Activated naive CD8-positive, alpha-beta T cell (primary cell): ENCODE measurements around the gene KLF16.

ENCODE experiments used
- H3K27ac Mint-ChIP-seq: one replicate; pipeline ENCODE4 v1.8.0; 2021; ENCODE audit warnings: mixed read lengths
- H3K27me3 Mint-ChIP-seq: one replicate; pipeline ENCODE4 v1.8.0; 2021; ENCODE audit warnings: mixed read lengths
- H3K36me3 Mint-ChIP-seq: one replicate; pipeline ENCODE4 v1.8.0; 2021; ENCODE audit warnings: mixed read lengths
- H3K4me1 Mint-ChIP-seq: one replicate; pipeline ENCODE4 v1.8.0; 2021; ENCODE audit warnings: low read depth, mixed read lengths
- H3K4me3 Mint-ChIP-seq: one replicate; pipeline ENCODE4 v1.8.0; 2021; ENCODE audit warnings: mild to moderate bottlenecking, mixed read lengths
- H3K9me3 Mint-ChIP-seq: one replicate; pipeline ENCODE4 v1.8.0; 2021; ENCODE audit warnings: low read depth, mixed read lengths

The KLF16 gene

GRCh38 chr19:1811472-1811894, 51.9 kb downstream of the KLF16 start:
- Mint-ChIP-seq H3K4me1 (peaks cover 14% of the 10 kb centered on the region), H3K4me3 (peak overlapping the region; percentile 70), H3K27ac (no peak overlapping the region), H3K27me3 (no peaks in the 10 kb centered on the region), H3K9me3 (no peaks in the 10 kb centered on the region), H3K36me3 (no peaks in the 10 kb centered on the region)

GRCh38 chr19:1810439-1811160, 52.8 kb downstream of the KLF16 start:
- Mint-ChIP-seq H3K4me1 (peaks cover 14% of the 10 kb centered on the region), H3K36me3 (no peaks in the 10 kb centered on the region), H3K27me3 (no peaks in the 10 kb centered on the region), H3K4me3 (no peak overlapping the region), H3K27ac (no peak overlapping the region), H3K9me3 (no peaks in the 10 kb centered on the region)

GRCh38 chr19:1809678-1810077, 53.7 kb downstream of the KLF16 start:
- no peaks in the 10 kb centered on the region for H3K9me3 Mint-ChIP-seq
- H3K27ac Mint-ChIP-seq = no peak overlapping the region
- no peaks in the 10 kb centered on the region for H3K36me3 Mint-ChIP-seq
- no peaks in the 10 kb centered on the region for H3K27me3 Mint-ChIP-seq
- H3K4me3 Mint-ChIP-seq = no peak overlapping the region
- peaks cover 14% of the 10 kb centered on the region for H3K4me1 Mint-ChIP-seq

- Mint-ChIP-seq H3K27ac (no peak overlapping the region), H3K9me3 (no peaks in the 10 kb centered on the region), H3K4me3 (no peak overlapping the region), H3K4me1 (peaks cover 14% of the 10 kb centered on the region), H3K27me3 (no peaks in the 10 kb centered on the region), H3K36me3 (no peaks in the 10 kb centered on the region)
Measured at GRCh38 chr19:1808395-1808731, 55.0 kb downstream of the KLF16 start.

GRCh38 chr19:1807695-1808394, 55.5 kb downstream of the KLF16 start:
- H3K4me1 Mint-ChIP-seq = peaks cover 11% of the 10 kb centered on the region
- no peaks in the 10 kb centered on the region for H3K27me3 Mint-ChIP-seq
- H3K27ac Mint-ChIP-seq = no peak overlapping the region
- no peaks in the 10 kb centered on the region for H3K36me3 Mint-ChIP-seq
- no peak overlapping the region for H3K4me3 Mint-ChIP-seq
- H3K9me3 Mint-ChIP-seq = no peaks in the 10 kb centered on the region

GRCh38 chr19:1807030-1807694, 56.2 kb downstream of the KLF16 start:
- peaks cover 6% of the 10 kb centered on the region for H3K4me1 Mint-ChIP-seq
- H3K27me3 Mint-ChIP-seq = no peaks in the 10 kb centered on the region
- H3K36me3 Mint-ChIP-seq = no peaks in the 10 kb centered on the region
- no peak overlapping the region for H3K27ac Mint-ChIP-seq
- no peaks in the 10 kb centered on the region for H3K9me3 Mint-ChIP-seq
- no peak overlapping the region for H3K4me3 Mint-ChIP-seq

GRCh38 chr19:1806184-1807029, 57.0 kb downstream of the KLF16 start:
- Mint-ChIP-seq H3K4me1 (peaks cover 4% of the 10 kb centered on the region), H3K4me3 (no peak overlapping the region), H3K27ac (no peak overlapping the region), H3K27me3 (no peaks in the 10 kb centered on the region), H3K36me3 (no peaks in the 10 kb centered on the region), H3K9me3 (no peaks in the 10 kb centered on the region)

GRCh38 chr19:1805401-1806183, 57.8 kb downstream of the KLF16 start:
- Mint-ChIP-seq H3K4me1 (no peaks in the 10 kb centered on the region), H3K36me3 (no peaks in the 10 kb centered on the region), H3K27me3 (no peaks in the 10 kb centered on the region), H3K9me3 (no peaks in the 10 kb centered on the region), H3K4me3 (no peak overlapping the region), H3K27ac (no peak overlapping the region)

- H3K27me3 Mint-ChIP-seq = no peaks in the 10 kb centered on the region
- H3K27ac Mint-ChIP-seq = no peak overlapping the region
- H3K9me3 Mint-ChIP-seq = no peaks in the 10 kb centered on the region
- no peak overlapping the region for H3K4me3 Mint-ChIP-seq
- no peaks in the 10 kb centered on the region for H3K4me1 Mint-ChIP-seq
- no peaks in the 10 kb centered on the region for H3K36me3 Mint-ChIP-seq
Measured at GRCh38 chr19:1804858-1805257, 58.5 kb downstream of the KLF16 start.
